ENCODE measurements around the gene CMC2. TPM values are rescaled to one million over a fixed set of nuclear protein-coding genes. Genes with fewer than 3 reads are reported as not detected.

CMC2 gene
- total RNA-seq, 1 experiment from 2014 or later: 82.0 TPM

DNA sequence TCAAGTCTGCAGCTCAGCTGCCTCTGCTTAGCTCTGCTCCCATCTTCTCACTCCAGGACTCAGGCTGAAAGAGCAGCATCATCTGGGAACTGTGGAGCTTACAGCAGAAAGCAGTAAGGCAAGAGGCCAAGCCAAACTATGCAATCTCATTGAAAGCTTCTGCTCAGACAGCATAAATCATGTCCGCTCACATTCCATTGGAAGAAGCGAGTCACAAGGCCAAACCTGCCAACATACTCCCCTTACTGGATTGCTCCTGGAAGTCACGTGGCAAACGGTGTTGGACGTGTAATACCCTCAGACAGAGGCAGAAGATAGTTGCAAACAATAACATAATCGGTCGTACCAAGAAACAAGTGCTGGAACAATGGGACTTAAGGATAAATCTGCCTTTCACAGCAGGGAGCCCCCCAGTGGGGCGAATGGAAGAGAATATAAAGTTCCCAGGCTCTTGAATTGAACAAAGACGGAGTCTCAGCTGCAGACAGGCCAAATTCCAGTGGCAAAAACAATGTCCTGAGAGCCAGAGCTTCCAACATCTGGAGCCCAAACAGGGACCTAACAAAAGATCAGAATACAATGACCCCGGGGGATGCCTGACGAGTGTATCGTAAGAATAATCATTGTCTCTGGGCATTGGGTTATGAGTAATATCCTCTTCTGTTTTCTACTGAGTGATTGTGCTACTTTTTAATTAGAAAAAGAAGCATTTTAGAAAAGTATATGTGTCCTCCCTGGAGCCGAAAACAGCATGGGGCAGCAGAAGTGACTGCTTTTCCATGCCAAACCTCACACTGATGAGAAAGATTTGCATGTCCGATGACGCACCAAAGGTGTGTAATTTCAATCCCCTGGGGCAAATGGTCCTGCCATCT, 68.4 kb downstream of the CMC2 start:
- Histone ChIP-seq H3K36me3 (ENCODE audit: control insufficient read depth, insufficient read depth, low read length) (no peaks in the 10 kb centered on the region; the same call in 1 of the 2 replicates), H3K9me3 (ENCODE audit: control insufficient read depth, insufficient read depth, low read depth, low read length) (no peaks in the 10 kb centered on the region), H3K4me1 (ENCODE audit: control insufficient read depth, insufficient read depth, low read length) (no peaks in the 10 kb centered on the region), H3K27me3 (ENCODE audit: control insufficient read depth, insufficient read depth, low read length) (no peaks in the 10 kb centered on the region), H3K4me3 (ENCODE audit: low read depth in 2 of 2, low read length in 2 of 2) (no peak overlapping the region), H3K27ac (ENCODE audit: low read length) (no peak overlapping the region)
- ChIA-PET CTCF (no interaction called here), POLR2A (no interaction called here)
- 0 out of 2 replicates have a peak, but pooled peaks have one; percentile 26 for ATAC-seq
- in situ Hi-C loops (cut with HindIII; ENCODE audit: low pct_unique_long_range_greater_than_20kb, low sequenced_read_pairs) (no loop called here), intact Hi-C loops (cut with micrococcal nuclease; ENCODE audit: unreplicated experiment) (no loop called here)
- no peak for TF ChIP-seq CTCF (IDR thresholded peaks at IDR 0.05)
- no peak for TF ChIP-seq SIN3A (IDR thresholded peaks at IDR 0.05; ENCODE audit: borderline replicate concordance, insufficient read depth, low read depth, low read length)
- no peak for TF ChIP-seq REST (IDR thresholded peaks at IDR 0.05; ENCODE audit: insufficient read depth in 1 of 2, low read depth in 2 of 2, low read length in 1 of 2)
- no peak for TF ChIP-seq POLR2AphosphoS5 (IDR thresholded peaks at IDR 0.05; ENCODE audit: low read depth, low read length)
- no TSS peak for BruUV-seq (replicated peaks)
- DNase-seq (ENCODE audit: low read depth, low spot score): no peak

GRCh38 chr16:80936410-80936809, 70.3 kb downstream of the CMC2 start:
- ChIA-PET POLR2A (no interaction called here), CTCF (no interaction called here)
- Histone ChIP-seq H3K4me1 (ENCODE audit: control insufficient read depth, insufficient read depth, low read length) (no peaks in the 10 kb centered on the region; the same call in 1 of the 2 replicates), H3K27me3 (ENCODE audit: control insufficient read depth, insufficient read depth, low read length) (no peaks in the 10 kb centered on the region), H3K4me3 (ENCODE audit: low read depth in 2 of 2, low read length in 2 of 2) (no peak overlapping the region), H3K27ac (ENCODE audit: low read length) (no peak overlapping the region), H3K9me3 (ENCODE audit: control insufficient read depth, insufficient read depth, low read depth, low read length) (no peaks in the 10 kb centered on the region), H3K36me3 (ENCODE audit: control insufficient read depth, insufficient read depth, low read length) (no peaks in the 10 kb centered on the region; the same call in 1 of the 2 replicates)
- TF ChIP-seq SIN3A (IDR thresholded peaks at IDR 0.05; ENCODE audit: borderline replicate concordance, insufficient read depth, low read depth, low read length) (no peak), TCF7L2 (IDR thresholded peaks at IDR 0.05; ENCODE audit: low read depth, low read length) (no peak), REST (IDR thresholded peaks at IDR 0.05; ENCODE audit: insufficient read depth in 1 of 2, low read depth in 2 of 2, low read length in 1 of 2) (no peak), CTCF (IDR thresholded peaks at IDR 0.05) (no peak), POLR2AphosphoS5 (IDR thresholded peaks at IDR 0.05; ENCODE audit: low read depth, low read length) (no peak)
- DNase-seq (ENCODE audit: low read depth, low spot score) (no peak), ATAC-seq (no peak)
- in situ Hi-C loops (cut with HindIII; ENCODE audit: low pct_unique_long_range_greater_than_20kb, low sequenced_read_pairs) (no loop called here), intact Hi-C loops (cut with micrococcal nuclease; ENCODE audit: unreplicated experiment) (no loop called here)
- BruUV-seq (replicated peaks): no TSS peak

Measured in Panc1 (cell line).